HG03066 (cell line): Measurements from ENCODE around the gene KLHL29.

Experiments used
- ATAC-seq: cut with Tn5 transposase; IDR thresholded peaks from one replicate; pipeline ENCODE4 v1.9.1; 2021; ENCODE audit warnings: low read depth; ENCODE audit not compliant: unreplicated experiment

KLHL29 gene

DNA sequence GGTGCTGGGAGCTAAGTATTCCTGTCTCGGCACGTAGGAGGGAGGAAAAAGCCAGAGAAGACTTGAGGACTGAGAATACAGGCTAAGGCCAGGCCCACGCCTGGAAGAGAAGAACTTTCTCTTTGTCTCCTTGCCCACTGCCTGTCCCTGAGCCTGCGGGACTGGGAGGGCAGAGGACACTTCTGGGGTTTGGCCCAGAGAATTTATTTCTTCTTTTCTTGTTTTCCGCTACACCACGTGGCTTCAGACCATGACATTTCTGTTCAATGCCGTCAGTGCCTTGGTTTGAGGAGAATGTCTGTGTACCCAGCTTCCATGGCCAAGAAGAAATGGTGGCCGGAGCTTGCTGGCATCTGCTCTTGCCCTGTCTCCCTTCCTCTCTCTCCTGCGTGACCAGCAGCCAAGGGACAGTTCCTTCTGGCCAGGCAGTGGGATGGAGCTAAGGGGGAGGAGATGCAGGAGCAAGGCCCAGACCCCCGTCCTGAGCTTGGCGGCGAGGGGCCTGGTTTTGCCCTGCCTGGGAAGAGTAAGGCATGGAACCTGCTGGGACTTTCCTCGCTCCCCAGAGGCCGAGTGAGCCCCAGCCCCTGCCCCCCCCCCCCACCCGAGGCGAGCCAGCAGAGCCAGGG, 140.3 kb downstream of the KLHL29 start:
- ATAC-seq, result no peak

DNA sequence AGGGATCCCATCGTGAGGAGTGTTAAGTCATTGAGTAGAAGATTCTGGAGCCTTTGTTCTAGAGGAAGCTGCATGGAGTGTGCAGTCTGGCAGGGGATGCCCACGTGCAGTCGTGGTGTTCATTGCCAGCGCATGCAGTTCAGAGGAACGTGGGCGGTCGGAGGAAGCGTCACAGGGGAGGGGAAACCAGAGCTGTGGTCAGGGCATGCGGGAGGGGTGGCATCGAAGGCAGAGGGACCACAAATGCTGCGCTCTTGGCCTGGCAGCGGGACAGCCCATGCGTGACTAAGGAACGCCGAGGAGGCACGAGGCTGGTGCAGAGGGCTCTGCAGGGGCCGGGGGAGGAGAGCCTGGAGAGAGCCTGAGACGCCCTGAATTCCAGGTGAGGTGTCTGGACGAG, 141.1 kb downstream of the KLHL29 start:
- ATAC-seq, result no peak

DNA sequence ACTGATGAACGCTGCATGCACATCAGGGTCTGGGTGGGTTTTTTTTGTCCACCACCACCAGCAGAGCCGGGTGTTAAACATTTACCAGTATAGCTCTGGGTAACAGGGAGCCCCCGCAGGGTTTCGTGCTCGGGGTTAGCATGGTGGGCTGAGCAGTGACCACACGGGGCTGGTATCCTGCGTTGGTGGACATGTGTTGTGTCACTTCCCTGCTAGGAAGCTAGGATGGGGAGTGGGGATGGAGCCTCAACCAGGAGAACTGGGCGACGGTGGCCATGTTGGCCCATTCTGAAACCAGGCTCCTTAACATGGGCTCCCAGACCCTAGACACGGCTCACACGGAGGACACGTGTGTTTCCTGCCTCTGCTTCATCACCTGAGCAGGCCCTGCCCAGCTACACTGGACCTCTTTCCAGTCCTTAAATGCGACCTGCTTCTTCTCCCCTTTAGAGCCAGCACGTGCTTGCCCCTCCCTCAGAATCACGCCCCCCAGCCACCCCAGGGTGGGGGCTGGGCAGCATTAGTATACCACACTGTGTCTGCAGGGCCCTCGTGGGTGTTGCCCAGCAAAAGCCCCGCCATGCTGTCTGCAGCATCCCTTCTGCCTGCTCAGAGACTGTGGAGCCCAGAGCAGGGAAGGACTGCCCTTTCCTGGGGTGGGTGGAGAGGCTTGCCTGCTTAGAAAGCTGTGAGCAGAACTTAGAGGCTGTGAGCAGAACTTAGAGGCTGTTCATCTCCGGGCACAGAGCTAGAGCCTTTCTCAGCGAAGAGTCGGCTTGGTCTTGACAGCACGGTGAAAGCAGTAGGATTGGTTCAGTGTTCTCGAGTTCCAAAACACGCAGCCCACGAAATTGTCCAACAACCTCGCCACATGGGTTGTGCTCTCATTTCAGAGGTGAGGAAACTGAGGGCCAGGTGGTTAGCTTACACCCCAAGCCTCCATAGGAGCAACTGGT, 142.1 kb downstream of the KLHL29 start:
- no peak for ATAC-seq

DNA sequence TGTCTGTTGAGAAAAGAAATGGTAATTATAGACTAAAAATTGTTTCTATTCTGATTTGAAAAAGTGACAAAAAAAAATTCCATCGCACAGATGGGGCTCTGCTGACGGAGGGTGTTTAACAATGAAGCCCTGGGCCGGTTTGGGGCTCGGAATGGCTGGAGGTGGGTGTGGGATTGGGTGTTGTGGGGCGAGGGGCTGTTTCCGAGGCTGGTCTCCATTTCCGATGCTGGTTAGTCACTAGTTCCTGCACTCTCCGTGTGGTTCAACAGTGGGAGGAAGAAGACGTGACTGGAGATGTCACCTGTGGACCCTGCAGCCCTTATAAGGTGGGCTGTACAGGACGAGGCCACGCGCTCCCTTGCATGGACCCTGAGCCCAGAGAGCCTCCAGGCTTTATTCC, 143.2 kb downstream of the KLHL29 start:
- no peak for ATAC-seq

DNA sequence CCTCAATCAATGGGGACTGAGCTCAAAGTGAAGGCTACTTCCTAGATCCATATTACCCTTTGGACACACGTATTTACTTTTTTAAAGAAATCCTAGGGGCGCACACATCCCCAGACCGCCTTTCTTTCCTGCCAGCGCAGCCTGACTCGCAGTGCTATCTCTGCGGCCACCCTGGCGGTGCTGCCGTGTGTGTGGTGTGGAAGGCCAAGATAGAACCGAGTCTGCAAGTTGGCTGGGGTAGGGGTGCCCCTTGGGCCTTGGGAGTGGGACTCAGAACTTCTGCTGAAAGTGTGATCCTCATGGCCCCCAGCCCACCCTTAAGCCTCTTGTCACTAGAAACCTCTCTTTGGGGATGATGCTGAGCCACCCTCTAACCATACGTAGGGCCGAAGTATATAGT, 143.7 kb downstream of the KLHL29 start:
- no peak for ATAC-seq

DNA sequence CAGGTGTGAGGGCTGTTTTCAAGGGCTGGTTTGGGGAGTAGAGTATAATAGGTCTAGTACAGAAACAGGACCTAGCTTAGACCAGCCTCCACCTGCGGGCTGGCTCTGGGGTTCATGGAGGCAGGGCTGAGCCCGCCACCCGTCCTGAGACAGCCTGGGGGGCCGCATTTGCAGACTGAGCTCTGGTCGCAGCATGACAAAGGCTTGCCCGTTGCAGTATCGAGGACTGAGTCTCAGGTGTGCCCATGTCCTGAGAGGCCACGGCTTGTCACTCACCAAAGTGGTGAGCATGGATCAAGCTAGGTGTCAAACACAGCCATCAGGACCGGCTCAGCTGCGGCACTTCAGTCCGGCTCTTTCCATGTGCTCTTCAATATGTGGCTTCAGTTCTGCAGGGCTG, 144.7 kb downstream of the KLHL29 start:
- no peak for ATAC-seq

DNA sequence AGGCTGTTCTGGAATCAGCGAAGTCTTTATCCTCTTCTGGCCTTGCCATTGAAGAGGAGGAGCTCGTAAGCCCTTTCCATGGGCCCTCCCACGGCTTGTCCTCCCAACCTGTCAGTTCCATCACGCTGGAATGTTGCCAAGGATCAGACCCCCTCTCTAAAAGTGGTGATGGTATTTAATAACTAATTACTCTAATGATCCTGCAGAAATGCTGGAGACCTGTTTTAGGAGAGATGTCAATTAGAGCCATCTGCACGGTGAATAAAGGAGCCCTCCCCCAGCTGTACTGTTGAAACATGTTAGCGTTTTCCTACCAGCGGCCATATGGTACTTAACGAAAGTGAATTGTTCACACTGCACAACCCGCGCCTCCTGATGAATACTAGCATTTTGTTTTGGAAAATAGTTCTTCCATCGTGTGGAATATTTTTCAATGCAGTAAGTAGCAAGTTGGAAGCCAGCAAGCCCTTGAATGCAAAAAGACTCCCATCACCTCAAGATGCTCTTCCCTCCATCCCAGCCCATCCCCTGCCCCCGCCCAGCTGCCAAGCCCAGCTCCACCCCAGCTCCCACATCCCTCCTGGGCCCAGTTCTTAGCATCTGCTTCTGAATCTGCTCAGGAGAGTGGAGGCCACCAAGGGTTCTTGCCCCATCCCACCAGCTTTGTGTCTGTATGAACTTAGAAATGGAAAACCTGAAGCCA, 145.4 kb downstream of the KLHL29 start:
- no peak for ATAC-seq

DNA sequence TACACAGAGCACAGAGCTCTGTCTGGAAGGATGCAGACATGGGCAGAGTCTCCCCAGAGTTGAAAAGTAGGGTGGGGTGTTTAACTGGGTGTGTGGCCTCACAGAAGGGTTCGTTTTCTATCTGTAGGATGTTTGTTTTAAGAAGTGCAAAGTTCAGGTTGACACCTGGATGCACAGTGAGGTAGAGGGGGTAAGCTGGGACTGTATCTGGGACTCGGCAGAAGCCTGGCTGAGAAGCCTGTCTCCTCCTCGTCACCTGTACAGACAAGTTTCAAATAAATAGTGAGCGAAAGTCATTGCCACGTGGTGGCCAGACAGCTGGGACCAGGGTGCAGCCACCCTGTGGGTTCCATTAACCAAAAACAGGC, 145.9 kb downstream of the KLHL29 start:
- ATAC-seq, result no peak

DNA sequence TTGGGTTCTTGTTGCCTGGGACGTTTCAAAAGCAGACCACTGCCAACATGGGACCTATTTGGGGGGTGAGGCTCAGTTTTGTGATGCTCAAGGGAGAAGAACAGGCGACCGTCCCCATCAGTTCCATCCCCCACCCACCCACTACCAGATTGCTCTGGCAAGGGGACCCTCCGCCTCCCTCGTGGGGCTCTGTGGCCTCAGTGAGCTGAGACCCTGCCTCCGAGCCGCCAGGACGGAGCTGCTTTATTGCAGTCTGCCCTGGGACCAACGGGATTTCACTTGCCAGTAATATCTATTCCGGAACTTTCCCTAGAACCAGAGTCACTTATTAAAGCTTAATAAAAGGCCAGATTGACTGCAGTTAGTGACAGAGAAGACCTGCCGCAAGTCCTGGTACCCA, 146.3 kb downstream of the KLHL29 start:
- no peak for ATAC-seq

DNA sequence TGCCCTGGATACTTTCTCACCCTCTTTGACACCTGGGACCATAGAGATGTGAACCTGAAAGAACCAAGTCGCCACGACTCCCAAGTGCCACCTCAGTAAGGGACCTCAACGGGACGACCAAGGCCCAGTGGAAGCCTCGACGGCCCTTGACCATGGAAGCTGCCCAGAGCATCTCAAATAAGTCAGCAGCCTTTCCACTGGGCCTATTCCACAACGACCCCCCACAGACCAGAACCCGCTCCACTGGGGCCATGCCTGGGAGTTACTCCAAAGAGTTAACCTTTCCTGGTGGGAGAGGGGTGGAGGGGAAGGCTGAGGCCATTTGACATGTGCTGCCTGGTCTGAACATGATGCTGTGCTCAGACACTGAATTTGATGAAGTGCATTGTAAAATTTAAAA, 146.9 kb downstream of the KLHL29 start:
- ATAC-seq, result no peak

DNA sequence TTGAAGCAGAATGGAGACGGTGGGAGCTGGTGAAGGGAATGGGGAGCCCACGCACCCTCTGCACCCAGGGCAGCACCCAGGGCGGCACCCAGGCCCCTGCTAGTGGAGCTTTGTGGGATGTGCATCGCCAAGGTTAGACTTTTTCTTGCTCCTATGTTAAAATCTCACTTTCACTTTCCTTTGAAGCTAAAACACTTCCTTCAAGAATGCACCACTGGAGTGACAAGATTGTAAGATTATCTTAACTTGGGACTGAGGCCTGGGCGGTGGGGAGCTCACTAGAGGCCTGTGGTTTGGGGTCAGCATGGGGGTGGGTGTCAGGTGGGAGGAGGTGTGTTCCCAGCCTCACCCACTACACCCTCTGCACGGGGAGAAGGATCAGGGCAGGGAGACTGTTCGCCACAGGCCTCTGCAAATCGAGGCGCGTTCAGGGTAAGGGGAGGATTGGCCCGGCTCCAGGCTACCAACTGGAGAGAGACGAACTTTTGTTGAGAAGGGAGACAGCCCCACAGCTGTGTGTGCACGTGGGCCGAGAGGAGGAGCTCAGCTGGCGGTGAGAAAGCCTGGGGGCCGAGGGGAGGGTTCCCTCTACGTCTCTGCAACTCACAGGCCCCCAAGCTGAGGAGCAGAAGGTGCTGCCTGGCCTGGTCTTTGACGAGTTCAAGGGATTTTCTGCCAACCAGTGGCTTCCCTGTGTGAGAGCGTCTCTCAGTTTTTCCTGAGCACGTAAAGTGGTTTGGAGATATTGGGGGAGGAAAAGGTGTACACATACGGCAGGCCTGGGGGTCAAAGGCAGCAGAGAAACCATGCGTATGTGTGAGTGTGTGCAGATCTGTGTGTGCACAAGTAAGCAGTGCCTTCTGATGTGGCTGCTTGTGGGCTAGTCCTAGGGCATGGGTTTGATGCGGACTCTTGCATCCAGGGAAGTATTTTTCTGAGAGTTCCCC, 147.7 kb downstream of the KLHL29 start:
- no peak for ATAC-seq

DNA sequence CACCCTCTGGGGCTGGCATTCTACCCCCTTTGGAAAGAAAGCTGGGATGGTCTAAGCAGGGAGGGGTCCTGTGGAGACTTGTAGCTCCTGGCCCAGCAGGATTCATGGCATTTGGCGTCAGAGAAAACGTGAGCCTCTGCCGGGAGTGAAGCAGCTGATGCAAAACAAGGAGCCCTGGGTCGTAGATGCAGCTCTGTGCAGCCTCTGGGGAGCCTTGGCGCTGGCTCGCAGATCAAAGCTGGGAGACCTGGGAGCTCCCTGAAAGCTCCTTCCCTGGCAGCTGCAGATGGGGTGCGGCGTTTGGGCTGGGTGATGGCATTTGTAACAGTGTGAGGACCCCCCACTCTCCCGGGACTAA, 148.3 kb downstream of the KLHL29 start:
- no peak for ATAC-seq

DNA sequence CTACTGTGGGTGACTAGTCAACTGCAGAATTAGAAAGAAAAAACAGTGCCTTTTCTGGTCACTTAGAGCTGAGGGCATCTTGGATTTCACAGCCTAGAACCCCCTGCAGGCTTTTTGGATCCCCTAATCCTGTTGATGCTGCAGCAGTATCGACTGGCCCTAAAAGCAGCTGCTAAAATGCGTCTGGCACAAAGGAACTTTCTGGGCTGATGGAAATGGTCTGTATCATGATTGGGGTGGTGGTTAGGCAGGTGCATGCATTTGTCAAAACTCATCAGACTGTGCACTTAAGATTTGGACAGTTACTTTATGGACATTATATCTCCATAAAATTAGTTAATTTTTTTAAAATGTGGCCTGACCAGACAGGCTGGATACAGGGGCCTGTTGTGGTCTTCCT, 149.8 kb downstream of the KLHL29 start:
- ATAC-seq, result no peak

DNA sequence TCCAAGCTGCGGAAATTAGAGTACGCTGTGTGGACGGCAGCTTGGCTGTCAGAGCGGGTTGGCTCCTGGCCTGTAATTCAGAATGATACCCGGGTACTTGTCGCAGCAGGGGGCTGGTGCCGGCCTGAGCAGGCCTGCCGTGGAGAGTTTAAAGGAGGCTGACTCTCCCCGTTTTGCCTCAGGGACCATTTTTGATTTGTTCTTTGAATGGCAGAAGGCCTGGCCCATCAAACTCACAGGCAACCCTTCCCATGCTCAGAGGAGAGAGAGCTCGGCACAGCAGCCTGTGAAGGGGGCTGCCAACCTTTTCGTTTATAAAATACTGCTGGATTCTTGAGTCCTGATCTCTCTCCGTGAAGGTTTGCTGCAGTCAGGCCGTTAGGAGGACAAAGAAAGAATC, 151.3 kb downstream of the KLHL29 start:
- no peak for ATAC-seq

DNA sequence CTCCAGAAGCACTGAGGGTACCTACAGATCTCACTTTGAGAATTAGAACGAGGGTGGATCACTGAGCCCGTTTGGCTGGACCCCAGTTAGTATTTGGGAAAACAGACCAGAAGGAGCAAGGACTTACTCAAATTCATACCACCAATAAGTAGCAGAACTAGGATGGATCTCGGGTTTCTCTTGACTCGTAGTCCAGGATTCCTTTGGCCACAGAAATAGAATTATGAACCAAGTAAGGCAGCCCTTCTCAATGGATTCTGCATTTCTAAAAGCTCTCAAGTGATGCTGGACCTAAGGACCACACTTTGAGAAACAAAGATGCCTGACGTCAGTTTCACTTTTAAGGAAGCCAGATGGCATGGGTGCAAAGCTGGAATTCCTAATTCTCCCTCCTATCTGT, 153.0 kb downstream of the KLHL29 start:
- no peak for ATAC-seq

DNA sequence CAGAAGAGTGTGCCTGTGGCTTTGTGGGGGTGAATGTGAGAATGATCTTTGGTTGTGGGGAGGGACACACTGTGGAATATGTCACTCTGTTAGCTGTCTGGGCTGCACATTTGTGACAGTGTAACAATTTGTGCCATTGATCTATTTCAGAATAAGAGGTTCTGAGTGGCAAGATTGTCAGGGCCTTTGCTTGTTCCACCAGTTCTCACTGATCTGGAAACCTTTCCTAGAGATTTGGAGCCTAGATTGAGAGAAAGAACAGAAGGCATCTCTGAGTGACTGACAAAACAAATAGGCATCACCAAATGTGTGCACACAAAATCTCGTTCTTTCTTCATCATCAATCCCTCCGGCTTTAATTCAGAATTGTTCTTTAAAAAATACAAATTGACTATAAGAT, 153.6 kb downstream of the KLHL29 start:
- no peak for ATAC-seq

DNA sequence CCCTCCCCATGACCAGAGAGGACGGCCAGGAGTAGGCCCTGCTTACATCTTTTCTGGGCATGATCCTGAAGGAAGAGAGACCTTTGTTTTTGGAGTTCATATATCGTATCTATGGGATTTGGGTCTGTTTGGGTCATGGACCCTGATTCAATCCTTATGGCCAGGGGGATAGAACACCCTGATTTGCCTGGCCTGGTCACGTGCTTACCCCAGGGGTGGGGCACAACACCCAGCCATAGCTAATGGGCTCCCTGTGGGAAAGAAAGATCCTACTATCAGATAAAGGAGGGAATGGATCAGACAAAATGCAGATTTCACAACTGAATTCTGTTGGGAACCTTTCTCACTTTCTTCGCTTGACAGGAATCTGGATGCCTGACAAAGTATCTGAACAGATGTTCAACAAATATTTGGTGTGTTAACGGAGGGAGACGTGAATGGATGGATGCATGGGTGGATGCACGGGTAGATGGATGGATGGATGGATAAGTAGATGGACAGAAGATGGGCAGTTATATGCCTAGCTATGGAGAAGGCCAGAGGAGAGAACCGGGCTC, 155.9 kb downstream of the KLHL29 start:
- ATAC-seq, result no peak

DNA sequence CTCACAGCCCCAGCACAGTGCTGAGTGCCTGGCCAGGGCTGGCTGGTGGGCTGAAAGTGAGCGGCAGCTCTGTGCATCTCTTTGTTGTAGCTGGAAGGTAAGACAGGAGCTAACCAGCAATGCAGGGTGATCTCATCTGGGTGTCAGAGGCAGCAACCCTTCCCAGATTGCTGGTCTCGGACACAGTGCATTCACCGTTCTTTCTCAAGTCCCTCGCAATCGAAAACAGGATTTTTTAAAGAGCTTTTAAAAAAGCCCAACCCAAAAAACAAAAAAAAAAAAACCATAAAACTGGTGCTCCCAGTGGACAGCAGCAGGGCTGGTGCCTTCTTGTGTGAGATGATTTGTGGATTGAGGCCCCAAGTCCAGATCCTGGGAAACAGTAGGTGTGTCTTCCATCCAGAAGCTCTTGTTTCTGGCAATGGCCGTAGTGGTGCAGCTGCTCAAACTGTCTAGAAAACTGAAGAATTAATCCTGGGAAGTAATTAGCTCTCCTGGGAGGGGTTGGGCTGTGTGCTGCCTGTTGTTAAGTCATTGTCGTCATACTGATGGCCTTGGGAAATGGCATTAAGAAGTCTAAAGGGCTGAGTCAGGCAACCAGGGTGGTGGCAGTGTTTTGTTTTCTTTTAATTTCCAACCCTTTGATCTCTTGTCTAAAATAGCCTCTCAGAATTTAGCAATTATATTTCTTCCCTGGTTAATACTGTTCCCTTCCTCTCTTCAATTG, 156.7 kb downstream of the KLHL29 start:
- ATAC-seq, result no peak

DNA sequence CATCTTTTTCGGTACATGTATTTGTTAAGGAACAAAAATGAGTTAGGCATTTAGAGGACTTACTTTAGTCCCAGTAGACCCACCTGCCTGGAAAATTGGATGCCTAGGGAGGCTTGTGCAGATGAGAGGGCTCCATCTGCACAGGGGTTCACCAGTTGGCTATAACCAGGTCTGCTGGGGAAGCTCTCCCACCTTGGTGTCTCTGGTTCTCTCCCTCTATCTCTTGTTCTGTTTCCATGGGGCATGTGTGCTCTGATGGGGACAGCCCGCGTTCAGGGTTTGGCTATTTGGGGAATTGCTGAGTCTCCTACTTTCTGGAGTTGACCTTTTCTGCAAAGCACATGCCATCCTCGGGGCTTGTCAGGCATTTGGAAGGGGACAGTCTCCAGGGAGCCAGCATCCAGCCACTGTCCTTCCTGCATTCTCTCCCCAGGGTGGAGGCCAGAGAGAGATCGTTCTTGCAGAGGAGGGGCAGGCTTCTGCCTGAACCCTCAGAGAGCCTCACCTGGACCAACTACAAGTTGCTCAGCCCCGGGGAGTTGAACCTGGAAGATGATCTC, 157.3 kb downstream of the KLHL29 start:
- ATAC-seq, result no peak
